ENCODE results near the gene IFNW1. TPM values are rescaled to one million over a fixed set of nuclear protein-coding genes. Genes with fewer than 3 reads are reported as not detected.
"Not testable (repeated sequence)": the region's sequence is repeated elsewhere in the genome, so short reads cannot be mapped to it uniquely, and the experiment has no call there.

Gene IFNW1
- total and polyA plus RNA-seq, 7 experiments from 2014 or later: not detected

- ATAC-seq; intact Hi-C loops (cut with micrococcal nuclease); POLR2A ChIA-PET; H3K9me3 Mint-ChIP-seq; DNase-seq; H3K4me3 Mint-ChIP-seq; H3K36me3 Mint-ChIP-seq; H3K4me3 ChIP-seq (ENCODE audit: low read length); H3K27ac ChIP-seq (ENCODE audit: low read depth, low read length); H3K36me3 ChIP-seq (ENCODE audit: control insufficient read depth in 2 of 3, insufficient read depth in 3 of 3, low read length in 3 of 3); CTCF ChIA-PET; H3K27me3 ChIP-seq (ENCODE audit: control insufficient read depth in 2 of 2, insufficient read depth in 2 of 2, low read length in 2 of 2); H3K9me3 ChIP-seq (ENCODE audit: control insufficient read depth in 2 of 3, low read length in 3 of 3); H3K4me1 ChIP-seq (ENCODE audit: control insufficient read depth in 2 of 2, insufficient read depth in 2 of 2, low read length in 2 of 2); H3K27ac Mint-ChIP-seq: not testable (repeated sequence)
- peaks cover 0 to 47% (median 0%) of the 10 kb centered on the region in 5 donors for H3K27me3 Mint-ChIP-seq
- peaks cover 4 to 19% (median 12%) of the 10 kb centered on the region in 7 donors for H3K4me1 Mint-ChIP-seq
These were observed 24.9 kb upstream of the IFNW1 start, which contains the start of gene IFNA21 for GRCh38 chr9:21166560-21166959. Gene IFNA21, minus strand, starts transcription at chr9:21166660. Its CDS starts 48 bp downstream, at chr9:21166612.

GRCh38 chr9:21165516-21165915 lies 23.9 kb upstream of the IFNW1 start:
- no peaks in the 10 kb centered on the region for H3K36me3 ChIP-seq (ENCODE audit: control insufficient read depth in 2 of 3, insufficient read depth in 3 of 3, low read length in 3 of 3)
- H3K4me3 Mint-ChIP-seq: no peak overlapping the region

DNA sequence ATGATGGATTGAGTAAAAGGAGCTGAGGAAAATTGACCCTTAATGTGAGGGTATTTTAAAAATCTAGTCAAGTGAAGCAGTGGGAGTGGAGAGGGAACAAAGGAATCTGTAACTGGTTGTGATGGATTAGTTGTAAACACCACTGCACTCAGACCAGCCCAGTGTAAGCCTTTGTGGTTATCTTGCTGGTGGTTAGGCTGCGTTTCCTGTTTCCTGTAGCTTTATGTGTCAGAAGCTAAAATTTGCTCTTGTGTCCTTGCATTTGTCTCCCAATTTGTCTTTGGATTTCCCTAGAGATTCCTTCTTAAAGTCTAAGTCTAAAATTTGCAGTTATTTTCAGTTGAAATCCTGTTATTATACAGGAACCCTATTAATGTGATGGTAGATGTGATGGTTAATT lies 18.5 kb upstream of the IFNW1 start:
- Mint-ChIP-seq H3K36me3 (peaks cover 0 to 19% (median 6%) of the 10 kb centered on the region in 5 donors), H3K27me3 (peaks cover 0 to 6% (median 0%) of the 10 kb centered on the region in 5 donors), H3K4me3 (peak overlapping the region in 9 of 10 donors; percentile 40 to 79 (median 71)), H3K27ac (peak overlapping the region in 1 of 9 donors; percentile 27), H3K9me3 (peaks cover 0 to 14% (median 5%) of the 10 kb centered on the region in 11 donors), H3K4me1 (peaks cover 20 to 48% (median 34%) of the 10 kb centered on the region in 7 donors)
- Histone ChIP-seq H3K36me3 (ENCODE audit: control insufficient read depth in 2 of 3, insufficient read depth in 3 of 3, low read length in 3 of 3) (no peaks in the 10 kb centered on the region), H3K4me1 (ENCODE audit: control insufficient read depth in 2 of 2, insufficient read depth in 2 of 2, low read length in 2 of 2) (peaks cover 3 to 5% of the 10 kb centered on the region in 2 donors), H3K27me3 (ENCODE audit: control insufficient read depth in 2 of 2, insufficient read depth in 2 of 2, low read length in 2 of 2) (no peaks in the 10 kb centered on the region), H3K4me3 (ENCODE audit: low read length) (peak overlapping the region; percentile 33), H3K27ac (ENCODE audit: low read depth, low read length) (no peak overlapping the region), H3K9me3 (ENCODE audit: control insufficient read depth in 2 of 3, low read length in 3 of 3) (no peaks in the 10 kb centered on the region)
- peak in 1 of 9 donors; percentile 10 for DNase-seq
- ATAC-seq: peak; percentile 65
- intact Hi-C loops (cut with micrococcal nuclease): no loop called here
- CTCF ChIA-PET: no interaction called here
- POLR2A ChIA-PET: no interaction called here

More at GRCh38 chr9:21165516-21165915, 23.9 kb upstream of the IFNW1 start:
- POLR2A ChIA-PET: no interaction called here
- CTCF ChIA-PET: no interaction called here
- Mint-ChIP-seq H3K27me3 (peaks cover 0 to 38% (median 0%) of the 10 kb centered on the region in 5 donors), H3K36me3 (peaks cover 0 to 6% (median 0%) of the 10 kb centered on the region in 5 donors), H3K9me3 (no peaks in the 10 kb centered on the region), H3K27ac (no peak overlapping the region), H3K4me1 (peaks cover 12 to 29% (median 22%) of the 10 kb centered on the region in 7 donors)
- intact Hi-C loops (cut with micrococcal nuclease): no loop called here
- no peaks in the 10 kb centered on the region for H3K9me3 ChIP-seq (ENCODE audit: control insufficient read depth in 2 of 3, low read length in 3 of 3)
- H3K4me1 ChIP-seq (ENCODE audit: control insufficient read depth in 2 of 2, insufficient read depth in 2 of 2, low read length in 2 of 2): no peaks in the 10 kb centered on the region
- H3K27ac ChIP-seq (ENCODE audit: low read depth, low read length): no peak overlapping the region
- DNase-seq (no peak), ATAC-seq (no peak)
- no peak overlapping the region for H3K4me3 ChIP-seq (ENCODE audit: low read length)
- no peaks in the 10 kb centered on the region for H3K27me3 ChIP-seq (ENCODE audit: control insufficient read depth in 2 of 2, insufficient read depth in 2 of 2, low read length in 2 of 2)

GRCh38 chr9:21155501-21155900 lies 13.9 kb upstream of the IFNW1 start:
- Histone ChIP-seq H3K4me1 (ENCODE audit: control insufficient read depth in 2 of 2, insufficient read depth in 2 of 2, low read length in 2 of 2) (peaks cover 3 to 5% of the 10 kb centered on the region in 2 donors), H3K27ac (ENCODE audit: low read depth, low read length) (no peak overlapping the region), H3K27me3 (ENCODE audit: control insufficient read depth in 2 of 2, insufficient read depth in 2 of 2, low read length in 2 of 2) (no peaks in the 10 kb centered on the region), H3K4me3 (ENCODE audit: low read length) (no peak overlapping the region), H3K36me3 (ENCODE audit: control insufficient read depth in 2 of 3, insufficient read depth in 3 of 3, low read length in 3 of 3) (no peaks in the 10 kb centered on the region), H3K9me3 (ENCODE audit: control insufficient read depth in 2 of 3, low read length in 3 of 3) (no peaks in the 10 kb centered on the region)
- Mint-ChIP-seq H3K9me3 (peaks cover 0 to 14% (median 5%) of the 10 kb centered on the region in 11 donors), H3K27ac (no peak overlapping the region), H3K4me3 (no peak overlapping the region), H3K27me3 (peaks cover 0 to 25% (median 0%) of the 10 kb centered on the region in 5 donors), H3K4me1 (peaks cover 11 to 30% (median 12%) of the 10 kb centered on the region in 7 donors), H3K36me3 (peaks cover 0 to 15% (median 6%) of the 10 kb centered on the region in 5 donors)
- ChIA-PET CTCF (no interaction called here), POLR2A (no interaction called here)
- no peak for DNase-seq
- ATAC-seq: no peak
- intact Hi-C loops (cut with micrococcal nuclease): no loop called here

DNA sequence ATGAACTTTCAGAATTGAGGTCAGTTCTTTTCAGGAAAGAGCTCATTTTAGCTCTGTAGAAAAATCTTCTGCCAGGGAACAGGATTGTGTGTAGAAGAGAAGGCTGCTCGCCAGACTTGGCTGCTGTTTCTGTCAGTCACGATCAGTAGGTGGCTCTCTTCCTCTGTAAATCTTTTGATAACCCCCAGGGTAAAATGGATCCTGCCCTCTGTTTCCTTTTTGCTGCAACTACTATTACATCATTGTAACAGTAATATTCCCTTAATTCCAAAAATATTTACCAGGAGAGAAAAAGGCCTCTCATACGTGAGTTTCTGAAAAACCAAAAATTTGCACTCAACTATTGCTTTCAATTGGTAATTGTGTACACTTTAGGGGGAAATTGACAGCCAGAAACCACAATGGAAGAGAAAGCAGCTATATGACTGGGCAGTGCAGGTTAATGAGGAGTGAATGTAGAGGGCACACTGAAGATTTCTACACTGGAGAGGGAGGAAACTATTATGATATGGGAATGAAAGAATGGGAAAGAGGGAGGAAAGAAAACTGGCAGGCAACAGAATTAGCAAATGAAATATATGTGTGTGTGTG lies 12.5 kb upstream of the IFNW1 start:
- Mint-ChIP-seq H3K27me3 (peaks cover 0 to 33% (median 3%) of the 10 kb centered on the region in 5 donors), H3K4me1 (peaks cover 2 to 23% (median 3%) of the 10 kb centered on the region in 7 donors), H3K9me3 (peaks cover 0 to 21% (median 5%) of the 10 kb centered on the region in 11 donors), H3K27ac (no peak overlapping the region), H3K36me3 (peaks cover 4 to 16% (median 6%) of the 10 kb centered on the region in 5 donors), H3K4me3 (no peak overlapping the region)
- ATAC-seq (peak; percentile 58), DNase-seq (peak in 4 of 9 donors; percentile 2 to 23 (median 2))
- no peaks in the 10 kb centered on the region for H3K36me3 ChIP-seq (ENCODE audit: control insufficient read depth in 2 of 3, insufficient read depth in 3 of 3, low read length in 3 of 3)
- ChIA-PET CTCF (interaction anchor here (0.6 to 2.0 kb wide), 2 partner anchors 13 to 241 kb away, joined by 3 to 5 read pairs; no protein-coding TSS in a partner anchor), POLR2A (no interaction called here)
- H3K27me3 ChIP-seq (ENCODE audit: control insufficient read depth in 2 of 2, insufficient read depth in 2 of 2, low read length in 2 of 2): no peaks in the 10 kb centered on the region
- H3K9me3 ChIP-seq (ENCODE audit: control insufficient read depth in 2 of 3, low read length in 3 of 3): no peaks in the 10 kb centered on the region
- no peaks in the 10 kb centered on the region for H3K4me1 ChIP-seq (ENCODE audit: control insufficient read depth in 2 of 2, insufficient read depth in 2 of 2, low read length in 2 of 2)
- intact Hi-C loops (cut with micrococcal nuclease): loop anchor here in 1 of 2 donors (1.0 to 5.0 kb wide), 3 partner anchors 173 to 635 kb away; no protein-coding TSS in a partner anchor
- no peak overlapping the region for H3K27ac ChIP-seq (ENCODE audit: low read depth, low read length)
- H3K4me3 ChIP-seq (ENCODE audit: low read length): no peak overlapping the region

DNA sequence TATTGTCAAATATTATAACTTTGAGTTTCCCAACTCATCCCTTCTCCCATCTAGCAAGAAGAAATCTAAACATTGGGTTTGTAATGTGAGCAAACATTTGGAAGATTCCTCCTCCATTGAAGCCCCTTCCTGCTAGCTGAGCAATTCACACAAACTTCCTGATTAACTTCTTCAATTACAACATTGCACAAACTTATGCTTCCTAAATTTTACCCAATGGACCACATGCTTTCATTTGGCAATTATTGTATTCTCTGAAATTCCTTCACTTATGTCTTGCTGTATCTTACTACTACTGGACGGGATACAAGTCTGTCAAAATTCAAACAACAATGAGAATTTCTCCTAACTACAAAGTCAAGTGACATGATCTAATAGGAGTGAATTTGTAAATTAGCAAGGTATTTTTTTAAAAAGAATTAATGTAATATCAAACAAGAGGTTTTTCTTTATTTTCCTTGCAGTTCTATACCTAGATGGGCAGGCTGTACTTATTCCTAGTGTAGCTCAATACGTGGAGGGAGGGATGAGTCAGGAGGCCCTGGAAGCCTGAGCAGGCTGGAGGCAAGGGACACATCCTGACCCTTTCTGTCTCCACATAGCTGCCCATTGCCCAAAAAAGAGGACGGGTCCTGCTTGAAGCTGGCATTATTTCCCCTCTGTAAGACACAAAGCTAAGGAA lies 11.8 kb upstream of the IFNW1 start:
- Mint-ChIP-seq H3K27me3 (peaks cover 0 to 36% (median 3%) of the 10 kb centered on the region in 5 donors), H3K27ac (no peak overlapping the region), H3K4me1 (peaks cover 0 to 20% (median 0%) of the 10 kb centered on the region in 7 donors), H3K4me3 (no peak overlapping the region), H3K36me3 (peaks cover 4 to 14% (median 6%) of the 10 kb centered on the region in 5 donors), H3K9me3 (peaks cover 0 to 27% (median 7%) of the 10 kb centered on the region in 11 donors)
- CTCF ChIA-PET: interaction anchor here (0.6 to 2.0 kb wide), 2 partner anchors 14 to 242 kb away, joined by 3 to 5 read pairs; no protein-coding TSS in a partner anchor
- peak; percentile 16 for ATAC-seq
- Histone ChIP-seq H3K4me1 (ENCODE audit: control insufficient read depth in 2 of 2, insufficient read depth in 2 of 2, low read length in 2 of 2) (no peaks in the 10 kb centered on the region), H3K27me3 (ENCODE audit: control insufficient read depth in 2 of 2, insufficient read depth in 2 of 2, low read length in 2 of 2) (no peaks in the 10 kb centered on the region), H3K27ac (ENCODE audit: low read depth, low read length) (no peak overlapping the region), H3K36me3 (ENCODE audit: control insufficient read depth in 2 of 3, insufficient read depth in 3 of 3, low read length in 3 of 3) (no peaks in the 10 kb centered on the region), H3K4me3 (ENCODE audit: low read length) (no peak overlapping the region), H3K9me3 (ENCODE audit: control insufficient read depth in 2 of 3, low read length in 3 of 3) (no peaks in the 10 kb centered on the region)
- intact Hi-C loops (cut with micrococcal nuclease): loop anchor here in 1 of 2 donors (1.0 to 5.0 kb wide), 3 partner anchors 174 to 636 kb away; no protein-coding TSS in a partner anchor
- no peak for DNase-seq
- POLR2A ChIA-PET: no interaction called here

All from naive thymus-derived CD4-positive, alpha-beta T cell (primary cell).